ENCODE results near the gene ZNF562. TPM values are rescaled to one million over a fixed set of nuclear protein-coding genes. Genes with fewer than 3 reads are reported as not detected.
"Not testable (repeated sequence)": the region's sequence is repeated elsewhere in the genome, so short reads cannot be mapped to it uniquely, and the experiment has no call there.

ZNF562 gene
- total RNA-seq, 1 donor from 2014 or later = 24.4 TPM

- TF ChIP-seq, protein P1, sequence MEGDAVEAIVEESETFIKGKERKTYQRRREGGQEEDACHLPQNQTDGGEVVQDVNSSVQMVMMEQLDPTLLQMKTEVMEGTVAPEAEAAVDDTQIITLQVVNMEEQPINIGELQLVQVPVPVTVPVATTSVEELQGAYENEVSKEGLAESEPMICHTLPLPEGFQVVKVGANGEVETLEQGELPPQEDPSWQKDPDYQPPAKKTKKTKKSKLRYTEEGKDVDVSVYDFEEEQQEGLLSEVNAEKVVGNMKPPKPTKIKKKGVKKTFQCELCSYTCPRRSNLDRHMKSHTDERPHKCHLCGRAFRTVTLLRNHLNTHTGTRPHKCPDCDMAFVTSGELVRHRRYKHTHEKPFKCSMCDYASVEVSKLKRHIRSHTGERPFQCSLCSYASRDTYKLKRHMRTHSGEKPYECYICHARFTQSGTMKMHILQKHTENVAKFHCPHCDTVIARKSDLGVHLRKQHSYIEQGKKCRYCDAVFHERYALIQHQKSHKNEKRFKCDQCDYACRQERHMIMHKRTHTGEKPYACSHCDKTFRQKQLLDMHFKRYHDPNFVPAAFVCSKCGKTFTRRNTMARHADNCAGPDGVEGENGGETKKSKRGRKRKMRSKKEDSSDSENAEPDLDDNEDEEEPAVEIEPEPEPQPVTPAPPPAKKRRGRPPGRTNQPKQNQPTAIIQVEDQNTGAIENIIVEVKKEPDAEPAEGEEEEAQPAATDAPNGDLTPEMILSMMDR (conservative IDR thresholded peaks at IDR 0.05) = no peak
- no peak overlapping the region for H3K4me3 Mint-ChIP-seq
- DNase-seq (ENCODE audit: extremely low spot score, unreplicated experiment) = no peak
- no peaks in the 10 kb centered on the region for H3K27me3 Mint-ChIP-seq
- H3K4me1 Mint-ChIP-seq (ENCODE audit: unreplicated experiment) = no peaks in the 10 kb centered on the region
- H3K36me3 Mint-ChIP-seq = peaks cover 30% of the 10 kb centered on the region
- H3K9me3 Mint-ChIP-seq = no peaks in the 10 kb centered on the region
- no peak overlapping the region for H3K27ac Mint-ChIP-seq
Observed at GRCh38 chr19:9658769-9659168, 16.1 kb downstream of the ZNF562 start.

- not testable (repeated sequence) for H3K27ac Mint-ChIP-seq; H3K4me3 Mint-ChIP-seq; H3K27me3 Mint-ChIP-seq; H3K4me1 Mint-ChIP-seq (ENCODE audit: unreplicated experiment); DNase-seq (ENCODE audit: extremely low spot score, unreplicated experiment)
- H3K36me3 Mint-ChIP-seq = peaks cover 62% of the 10 kb centered on the region
- H3K9me3 Mint-ChIP-seq = peaks cover 20% of the 10 kb centered on the region
Observed at GRCh38 chr19:9653066-9653555, 21.8 kb downstream of the ZNF562 start.

DNA sequence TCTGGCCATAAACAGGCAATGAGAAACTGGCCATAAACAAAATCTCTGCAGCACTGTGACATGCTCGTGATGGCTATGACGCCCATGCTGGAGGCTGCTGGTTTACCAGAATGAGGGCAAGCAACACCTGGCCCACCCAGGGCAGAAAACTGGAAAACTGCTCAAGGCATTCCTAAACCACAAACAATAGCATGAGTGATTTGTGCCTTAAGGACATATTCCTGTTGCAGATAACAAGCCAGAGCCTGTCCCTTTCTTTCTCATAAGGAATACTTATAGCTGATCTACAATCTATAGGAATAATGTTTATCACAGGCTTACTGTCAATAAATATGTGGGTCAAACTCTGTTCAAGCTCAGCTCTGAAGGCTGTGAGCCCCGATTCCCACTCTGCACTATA, 23.4 kb downstream of the ZNF562 start:
- not testable (repeated sequence) for H3K4me3 Mint-ChIP-seq; DNase-seq (ENCODE audit: extremely low spot score, unreplicated experiment); H3K27ac Mint-ChIP-seq; H3K4me1 Mint-ChIP-seq (ENCODE audit: unreplicated experiment); H3K27me3 Mint-ChIP-seq
- peaks cover 57% of the 10 kb centered on the region for H3K36me3 Mint-ChIP-seq
- peaks cover 20% of the 10 kb centered on the region for H3K9me3 Mint-ChIP-seq

GRCh38 chr19:9650345-9650744, 24.6 kb downstream of the ZNF562 start:
- TF ChIP-seq, protein P1 (conservative IDR thresholded peaks at IDR 0.05) = no peak
- Mint-ChIP-seq H3K4me1 (ENCODE audit: unreplicated experiment) (no peaks in the 10 kb centered on the region), H3K36me3 (peaks cover 61% of the 10 kb centered on the region), H3K9me3 (peaks cover 20% of the 10 kb centered on the region), H3K27me3 (no peaks in the 10 kb centered on the region), H3K4me3 (no peak overlapping the region), H3K27ac (no peak overlapping the region)
- no peak for DNase-seq (ENCODE audit: extremely low spot score, unreplicated experiment)

GRCh38 chr19:9645472-9645871, 29.4 kb downstream of the ZNF562 start:
- H3K4me1 Mint-ChIP-seq (ENCODE audit: unreplicated experiment) = no peaks in the 10 kb centered on the region
- H3K9me3 Mint-ChIP-seq = peaks cover 4% of the 10 kb centered on the region
- no peak for DNase-seq (ENCODE audit: extremely low spot score, unreplicated experiment)
- TF ChIP-seq, protein P1 (conservative IDR thresholded peaks at IDR 0.05) = no peak
- peaks cover 33% of the 10 kb centered on the region for H3K36me3 Mint-ChIP-seq
- H3K27ac Mint-ChIP-seq = no peak overlapping the region
- H3K27me3 Mint-ChIP-seq = no peaks in the 10 kb centered on the region
- H3K4me3 Mint-ChIP-seq = no peak overlapping the region

- TF ChIP-seq, protein P1 (conservative IDR thresholded peaks at IDR 0.05) = no peak
- Mint-ChIP-seq H3K27ac (no peak overlapping the region), H3K4me3 (no peak overlapping the region), H3K9me3 (peaks cover 4% of the 10 kb centered on the region), H3K4me1 (ENCODE audit: unreplicated experiment) (no peaks in the 10 kb centered on the region), H3K27me3 (no peaks in the 10 kb centered on the region), H3K36me3 (peaks cover 24% of the 10 kb centered on the region)
- no peak for DNase-seq (ENCODE audit: extremely low spot score, unreplicated experiment)
Observed at GRCh38 chr19:9644472-9644871, 30.4 kb downstream of the ZNF562 start.

DNA sequence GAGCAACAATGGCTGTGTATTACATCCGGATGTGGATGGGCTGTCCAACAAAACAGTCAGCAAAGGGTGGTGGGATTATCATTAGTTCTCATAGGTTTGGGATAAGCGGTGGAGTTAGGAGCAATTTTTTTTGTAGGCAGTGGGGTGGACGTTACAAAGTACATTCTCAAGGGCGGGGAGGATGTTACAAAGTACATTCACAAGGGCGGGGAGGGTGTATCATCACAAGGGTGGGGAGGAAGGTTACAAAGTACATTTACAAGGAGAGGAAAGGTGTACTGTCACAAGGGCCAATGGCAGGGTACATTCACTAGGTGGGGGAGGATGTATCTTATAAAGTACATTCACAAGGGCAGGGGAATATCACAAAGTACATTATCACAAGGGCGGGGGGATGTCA, 33.1 kb downstream of the ZNF562 start:
- TF ChIP-seq, protein P1 (conservative IDR thresholded peaks at IDR 0.05) = no peak
- no peaks in the 10 kb centered on the region for H3K4me1 Mint-ChIP-seq (ENCODE audit: unreplicated experiment)
- peaks cover 15% of the 10 kb centered on the region for H3K36me3 Mint-ChIP-seq
- no peak for DNase-seq (ENCODE audit: extremely low spot score, unreplicated experiment)
- H3K9me3 Mint-ChIP-seq = no peaks in the 10 kb centered on the region
- no peaks in the 10 kb centered on the region for H3K27me3 Mint-ChIP-seq
- H3K27ac Mint-ChIP-seq = no peak overlapping the region
- no peak overlapping the region for H3K4me3 Mint-ChIP-seq

All from type B pancreatic cell (in vitro differentiated cells).